Smooth muscle cell (in vitro differentiated cells): Measurements from ENCODE around the gene APP. TPM values are rescaled to one million over a fixed set of nuclear protein-coding genes. Genes with fewer than 3 reads are reported as not detected.

Source experiments
- DNase-seq: peaks from one replicate; lab custom pipeline; 2025; ENCODE audit not compliant: unreplicated experiment; lab: John Stamatoyannopoulos, UW
- H2AFZ ChIP-seq: fragments of 200-600 bp; sonication (generic); 2 replicates; pipeline ENCODE4 v1.6.0; 2016; ENCODE audit warnings: antibody characterized with exemption, low read depth, mild to moderate bottlenecking
- H3F3A ChIP-seq: fragments of 200-600 bp; sonication (generic); 2 replicates; pipeline ENCODE4 v1.6.0; 2017; ENCODE audit warnings: antibody characterized with exemption, low read depth
- H3K27ac ChIP-seq: fragments of 200-600 bp; sonication (generic); 2 replicates; pipeline ENCODE4 v1.5.1; 2016; ENCODE audit warnings: low read depth, mild to moderate bottlenecking
- H3K27me3 ChIP-seq: fragments of 200-600 bp; sonication (generic); 2 replicates; pipeline ENCODE4 v1.6.1; 2016; ENCODE audit warnings: low read depth, mild to moderate bottlenecking
- H3K36me3 ChIP-seq: fragments of 200-600 bp; sonication (generic); 2 replicates; pipeline ENCODE4 v1.5.1; 2016; ENCODE audit warnings: low read depth
- H3K4me1 ChIP-seq: fragments of 200-600 bp; sonication (generic); 2 replicates; pipeline ENCODE4 v1.5.1; 2016; ENCODE audit warnings: low read depth
- H3K4me2 ChIP-seq: fragments of 200-600 bp; sonication (generic); 2 replicates; pipeline ENCODE4 v1.6.0; 2016; ENCODE audit warnings: mild to moderate bottlenecking
- H3K4me3 ChIP-seq: fragments of 200-600 bp; sonication (generic); 2 replicates; pipeline ENCODE4 v1.5.1; 2016; ENCODE audit warnings: mild to moderate bottlenecking
- H3K79me2 ChIP-seq: fragments of 200-600 bp; sonication (generic); 2 replicates; pipeline ENCODE4 v1.6.0; 2016; ENCODE audit warnings: low read depth, mild to moderate bottlenecking
- H3K9ac ChIP-seq: fragments of 200-600 bp; sonication (generic); 2 replicates; pipeline ENCODE4 v1.6.0; 2016; ENCODE audit warnings: low read depth
- H3K9me3 ChIP-seq: fragments of 200-600 bp; sonication (generic); replicated peaks from 2 replicates; pipeline ENCODE4 v1.5.1; 2016; ENCODE audit warnings: low read depth
- H4K20me1 ChIP-seq: fragments of 200-600 bp; sonication (generic); 2 replicates; pipeline ENCODE4 v1.6.0; 2016; ENCODE audit warnings: low read depth
- CTCF ChIP-seq: fragments of 200-600 bp; sonication (generic); IDR thresholded peaks from 2 replicates; pipeline ENCODE4 v1.5.1; 2017; ENCODE audit warnings: borderline replicate concordance, mild to moderate bottlenecking, antibody characterized with exemption; ENCODE audit not compliant: insufficient read depth, poor library complexity, severe bottlenecking
- WGBS: methylation state at CpG from one replicate; pipeline ENCODE4 v1.1.7; 2016; ENCODE audit warnings: low lambda C conversion rate; 5-methylcytosine and 5-hydroxymethylcytosine counted together
- polyA plus RNA-seq: library from polyadenylated mRNA; unstranded; fragments of >200 nt; fragmentation: Nextera tagmentation; extraction: Ambion mirVana; gene quantifications from 2 replicates; pipeline ENCODE4 v1.2.1, GENCODE V29; 2016
- total RNA-seq: library from RNA; depleted of rRNA; stranded (reverse); fragments of >200 nt; gene quantifications from 2 replicates; pipeline ENCODE4 v1.2.3, GENCODE V29; 2014

APP gene
- total and polyA plus RNA-seq, 2 experiments from 2014 or later = 65.3 to 459 TPM

GRCh38 chr21:25965951-25966707 is 204.4 kb downstream of the APP start:
- Histone ChIP-seq H3K4me2 (no peak overlapping the region), H2AFZ (no peak overlapping the region), H3F3A (peaks cover 18% of the 10 kb centered on the region), H3K36me3 (peaks cover 4% of the 10 kb centered on the region), H4K20me1 (peaks cover 22% of the 10 kb centered on the region), H3K27ac (no peak overlapping the region), H3K9me3 (no peaks in the 10 kb centered on the region), H3K4me3 (no peak overlapping the region), H3K4me1 (peaks cover 3% of the 10 kb centered on the region), H3K79me2 (peaks cover 15% of the 10 kb centered on the region), H3K9ac (no peak overlapping the region), H3K27me3 (no peaks in the 10 kb centered on the region)
- no peak for DNase-seq
- TF ChIP-seq CTCF = no peak
- 95% methylated on average over 3 of the region's 3 CpGs for WGBS

- Histone ChIP-seq H2AFZ (no peak overlapping the region), H3K4me3 (no peak overlapping the region), H4K20me1 (peaks cover 27% of the 10 kb centered on the region), H3K79me2 (peaks cover 15% of the 10 kb centered on the region), H3K4me2 (no peak overlapping the region), H3F3A (peaks cover 18% of the 10 kb centered on the region), H3K27me3 (no peaks in the 10 kb centered on the region), H3K9ac (no peak overlapping the region), H3K4me1 (peaks cover 14% of the 10 kb centered on the region), H3K9me3 (no peaks in the 10 kb centered on the region), H3K27ac (no peak overlapping the region), H3K36me3 (no peaks in the 10 kb centered on the region)
- WGBS = 96% methylated on average over 5 of the region's 5 CpGs
- DNase-seq = no peak
- TF ChIP-seq CTCF = no peak
Measured at GRCh38 chr21:25964926-25965325, 205.6 kb downstream of the APP start.

GRCh38 chr21:25964015-25964414 is 206.6 kb downstream of the APP start:
- Histone ChIP-seq H3K9ac (no peak overlapping the region), H3K4me1 (peaks cover 20% of the 10 kb centered on the region), H3K9me3 (no peaks in the 10 kb centered on the region), H3K27me3 (no peaks in the 10 kb centered on the region), H2AFZ (no peak overlapping the region), H3K27ac (no peak overlapping the region), H3K4me3 (no peak overlapping the region), H3F3A (peaks cover 23% of the 10 kb centered on the region), H4K20me1 (peaks cover 33% of the 10 kb centered on the region), H3K4me2 (no peak overlapping the region), H3K36me3 (no peaks in the 10 kb centered on the region), H3K79me2 (peaks cover 11% of the 10 kb centered on the region)
- TF ChIP-seq CTCF = no peak
- DNase-seq = no peak
- WGBS = 90% methylated on average over 5 of the region's 5 CpGs

- WGBS = 45% methylated on average over 5 of the region's 5 CpGs
- Histone ChIP-seq H3K4me1 (peaks cover 20% of the 10 kb centered on the region), H3K9me3 (no peaks in the 10 kb centered on the region), H2AFZ (no peak overlapping the region), H3K36me3 (no peaks in the 10 kb centered on the region), H3K79me2 (peaks cover 11% of the 10 kb centered on the region), H3K4me3 (no peak overlapping the region), H3K4me2 (no peak overlapping the region), H3K27ac (peak overlapping the region; percentile 32), H3K9ac (no peak overlapping the region), H4K20me1 (peaks cover 33% of the 10 kb centered on the region), H3F3A (peaks cover 23% of the 10 kb centered on the region), H3K27me3 (no peaks in the 10 kb centered on the region)
- no peak for DNase-seq
- TF ChIP-seq CTCF = no peak
Measured at GRCh38 chr21:25963181-25963580, 207.4 kb downstream of the APP start.
